ENCODE results near the gene LIPI.
"Not testable (repeated sequence)": the region's sequence is repeated elsewhere in the genome, so short reads cannot be mapped to it uniquely, and the experiment has no call there.

The LIPI gene
- 0 reads per million in 2 donors for total RNA-seq

DNA sequence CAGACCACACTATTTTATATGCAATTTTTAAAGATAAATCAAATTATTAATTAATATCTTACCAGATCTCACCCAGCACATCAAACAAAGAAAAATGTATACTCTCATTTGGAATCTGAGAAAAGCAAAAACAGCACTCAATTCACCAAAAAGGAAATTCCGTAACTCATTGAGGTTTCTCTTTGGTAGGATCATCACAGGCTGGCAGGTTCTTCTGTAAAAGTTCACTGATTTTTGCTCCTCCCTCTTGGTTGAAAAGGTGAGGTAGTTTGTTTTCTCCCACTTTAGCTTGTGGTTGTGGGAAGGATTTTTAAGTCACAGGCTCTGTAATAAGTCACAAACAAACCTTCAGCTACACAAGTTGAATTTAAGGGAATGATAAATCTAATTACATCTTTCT is at the start of gene LIPI:
LIPI (minus strand) TSS at position 218 of the 400 bp plus-strand sequence; CDS start at position 108, 110 bp downstream.
- DNase-seq = no peak

DNA sequence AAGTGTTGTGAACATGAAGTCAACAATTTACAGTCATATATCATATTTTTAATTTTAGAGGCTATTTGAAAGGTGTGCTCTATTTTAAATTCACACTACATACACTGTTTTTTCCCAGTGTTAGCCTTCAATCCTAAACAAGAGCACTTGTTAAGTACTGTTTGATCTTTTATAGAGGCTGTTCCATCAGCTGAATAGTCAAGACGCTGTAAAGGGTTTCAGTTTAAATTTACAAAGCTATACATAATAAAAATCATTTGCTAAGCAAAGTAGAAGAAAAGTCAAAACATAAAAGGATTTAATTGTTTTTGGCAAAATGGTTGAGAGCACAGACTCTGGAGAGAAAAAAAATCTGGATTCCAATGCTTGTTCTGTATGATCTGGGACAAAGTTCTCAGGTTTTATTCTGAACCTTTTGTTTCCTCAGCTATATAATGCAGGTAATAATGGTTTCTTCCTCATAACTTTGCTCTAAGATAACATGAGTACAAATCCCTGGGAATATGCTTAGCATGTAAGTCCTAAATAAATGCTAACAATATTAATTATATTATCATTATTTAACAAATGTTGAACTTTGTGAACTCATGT is 49.5 kb upstream of the LIPI start:
- no peak for DNase-seq

DNA sequence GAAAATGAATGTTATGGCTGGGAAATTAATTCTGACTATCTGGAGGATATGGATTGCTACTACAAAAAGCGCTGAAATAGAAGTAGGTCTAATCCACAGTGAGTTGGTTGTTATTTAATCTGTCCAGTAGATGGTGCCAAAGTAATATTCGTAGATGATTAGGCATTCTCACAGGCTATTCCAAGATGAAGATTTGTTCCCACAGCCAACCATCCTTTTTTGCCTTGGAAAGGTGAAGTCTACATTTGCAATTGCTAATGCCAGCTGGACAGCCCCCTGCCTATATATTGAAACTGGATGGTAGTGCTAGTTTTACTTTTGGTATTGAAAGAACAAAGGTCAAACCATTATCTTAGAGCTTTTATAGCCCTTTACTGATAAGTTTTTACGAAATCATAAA is 49.0 kb upstream of the LIPI start:
- peak in 1 of 5 experiments; percentile 18 for DNase-seq

DNA sequence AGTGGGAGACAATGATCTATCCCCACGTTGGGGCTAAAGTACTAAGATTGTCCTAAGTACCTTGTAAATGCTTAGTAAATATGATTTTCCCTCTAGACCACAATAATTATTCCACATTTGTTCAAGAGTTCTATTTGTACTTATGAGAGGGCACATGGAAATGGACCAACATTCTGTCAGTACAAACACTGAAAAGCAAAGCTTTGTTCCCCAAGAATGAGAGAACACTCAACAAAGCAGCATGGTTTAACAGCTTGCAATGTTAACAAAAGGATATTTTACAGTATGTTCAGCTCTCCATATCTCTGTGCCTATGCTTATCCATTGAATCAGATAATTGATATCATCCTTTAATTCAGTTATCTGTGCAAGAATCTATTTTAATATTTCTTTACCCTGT is 40.6 kb upstream of the LIPI start:
- DNase-seq = no peak

DNA sequence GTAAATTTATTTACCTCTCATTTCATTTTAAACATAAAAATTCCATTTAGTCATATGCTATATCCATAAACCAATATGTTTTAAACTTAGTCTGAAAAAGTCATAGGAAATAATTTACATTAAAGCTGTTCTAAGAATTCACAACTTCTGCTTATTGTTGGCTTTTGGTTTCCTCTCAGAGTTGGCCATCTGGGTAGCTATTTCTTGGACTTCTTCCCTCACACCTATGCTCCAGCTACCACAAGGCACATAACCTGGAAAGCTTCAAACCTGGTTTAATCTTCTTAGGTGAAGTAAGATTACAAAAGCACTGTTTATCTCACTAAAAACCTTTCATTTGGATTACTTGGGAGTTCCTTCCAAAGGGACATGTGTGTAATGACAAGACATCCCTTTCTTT is 35.0 kb upstream of the LIPI start:
- no peak for DNase-seq

DNA sequence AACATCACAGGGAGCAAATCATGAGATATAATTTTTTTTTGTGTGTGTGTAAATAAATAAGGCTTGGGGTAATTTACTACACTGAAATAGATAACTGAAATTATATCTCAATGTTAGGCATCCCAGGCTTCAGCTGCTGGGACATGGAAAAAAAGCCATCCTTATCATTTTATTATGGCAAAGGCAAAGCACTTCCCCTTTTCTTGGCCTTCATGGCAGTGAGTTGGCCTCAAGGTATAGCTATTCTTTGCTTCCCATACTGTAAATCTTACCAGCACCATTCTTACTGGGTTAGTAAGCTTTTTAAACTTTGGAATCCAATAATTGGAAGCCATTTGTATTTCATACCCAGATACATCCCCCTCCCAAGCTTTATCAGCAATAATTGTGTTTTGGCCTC is 34.2 kb upstream of the LIPI start:
- no peak for DNase-seq

DNA sequence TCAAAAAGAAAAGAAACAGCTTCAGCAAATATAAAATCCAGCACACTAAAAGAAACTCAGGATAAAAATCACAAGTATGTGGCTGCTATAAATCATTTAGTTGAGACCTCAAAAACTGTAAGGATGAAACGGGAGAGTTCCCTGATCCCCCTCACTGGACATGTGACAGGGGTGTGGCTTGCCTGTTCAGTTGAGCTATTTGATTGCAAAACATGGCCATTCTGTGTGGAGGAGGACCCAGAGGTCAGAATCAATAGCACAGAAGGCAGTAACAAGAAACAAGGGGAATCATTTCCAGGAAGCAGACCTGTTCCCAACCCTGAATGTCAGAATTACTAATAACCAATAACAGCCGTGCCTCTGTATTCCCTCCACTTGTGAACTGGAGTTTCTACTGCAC is 33.1 kb upstream of the LIPI start:
- no peak for DNase-seq

DNA sequence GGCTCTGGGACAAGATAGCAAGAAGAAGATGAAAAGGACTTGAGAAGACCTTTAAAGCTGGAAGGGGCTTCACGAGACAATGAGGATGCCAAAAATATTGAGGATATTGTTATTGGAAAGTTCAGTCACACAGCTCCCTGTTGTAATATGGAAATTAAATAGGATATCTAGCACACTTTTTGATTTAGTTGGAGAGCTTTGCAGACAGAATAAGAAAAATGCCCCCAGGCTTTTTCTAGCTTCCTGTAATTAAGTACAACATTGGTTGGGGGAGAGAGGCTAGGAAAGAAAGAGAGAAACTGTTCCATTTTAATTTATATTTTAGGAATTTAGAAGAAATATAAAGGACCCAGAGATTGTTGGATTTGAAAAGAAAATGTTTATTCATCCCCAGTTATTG is 32.7 kb upstream of the LIPI start:
- no peak for DNase-seq

DNA sequence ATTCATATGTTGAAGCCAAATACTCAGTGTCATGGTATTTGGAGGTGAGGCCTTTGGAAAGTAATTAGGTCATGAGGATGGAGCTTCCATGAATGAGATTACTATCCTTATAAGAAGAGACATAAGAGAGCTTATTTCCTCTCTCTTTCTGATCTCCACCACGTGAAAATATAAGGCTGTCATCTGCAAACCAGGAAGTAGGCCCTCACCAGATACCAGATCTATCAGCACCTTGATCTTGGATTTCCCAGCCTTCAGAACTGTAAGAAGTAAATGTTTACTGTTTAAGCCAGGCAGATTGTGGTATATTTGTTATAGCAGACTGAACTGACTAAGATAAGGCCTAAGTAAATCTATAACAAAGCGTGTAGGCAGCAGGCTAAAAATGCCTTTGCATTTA is 30.5 kb upstream of the LIPI start:
- peak in 1 of 5 experiments; percentile 4 for DNase-seq

DNA sequence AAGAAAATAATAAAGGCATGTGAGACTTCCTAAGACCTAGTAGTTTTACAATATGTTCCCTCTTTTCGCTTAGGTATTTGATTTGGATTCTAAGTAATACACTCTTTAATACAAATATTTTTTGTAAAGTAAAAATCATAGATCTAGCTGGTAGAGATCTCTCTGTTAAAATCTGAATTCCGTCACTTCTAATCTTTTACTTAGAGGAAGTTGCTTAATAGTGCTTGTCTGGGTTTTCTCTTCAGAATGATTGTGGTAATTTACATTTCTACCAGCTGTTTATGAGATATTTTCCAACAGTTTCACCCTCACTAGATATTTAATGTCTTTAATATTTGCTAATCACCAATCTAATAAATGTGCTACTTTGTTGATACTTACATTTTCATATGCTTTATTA is 28.5 kb upstream of the LIPI start:
- DNase-seq = no peak

DNA sequence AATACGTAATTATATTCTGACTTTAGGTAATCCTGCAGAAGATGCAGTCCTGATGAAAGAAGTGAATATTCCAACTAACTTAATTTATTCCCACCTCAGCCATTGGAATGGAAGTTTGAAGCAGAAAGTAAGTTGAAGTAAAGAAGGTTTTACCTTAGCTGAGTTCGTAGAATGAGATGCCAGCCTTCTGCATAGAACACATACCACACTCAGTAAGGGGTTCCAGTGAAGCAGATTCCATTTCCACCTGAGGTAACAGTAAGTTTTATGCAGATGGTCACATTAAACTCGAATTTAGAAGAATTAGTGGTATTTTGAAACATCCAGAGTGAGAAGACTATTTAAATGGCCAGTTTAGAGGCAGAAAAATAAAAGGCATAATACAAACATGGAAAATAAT is 25.4 kb upstream of the LIPI start:
- DNase-seq = no peak

DNA sequence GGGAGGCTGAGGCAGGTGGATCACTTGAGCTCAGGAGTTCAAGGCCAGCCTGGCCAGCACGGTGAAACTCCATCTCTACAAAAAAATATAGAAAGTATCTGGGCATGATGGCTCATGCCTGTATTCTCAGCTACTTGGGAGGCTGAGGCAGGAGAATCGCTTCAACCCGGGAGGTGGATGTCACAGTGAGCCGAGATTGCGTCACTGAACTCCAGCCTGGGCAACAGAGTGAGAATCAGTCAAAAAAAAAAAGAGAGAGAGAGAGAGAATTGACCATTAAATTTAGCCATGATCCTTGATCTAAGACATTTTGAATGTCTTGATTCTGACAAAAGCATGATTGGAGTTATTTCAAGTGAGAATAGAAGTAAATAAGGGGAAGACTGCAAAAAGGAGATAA is 24.3 kb upstream of the LIPI start:
- DNase-seq = no peak

DNA sequence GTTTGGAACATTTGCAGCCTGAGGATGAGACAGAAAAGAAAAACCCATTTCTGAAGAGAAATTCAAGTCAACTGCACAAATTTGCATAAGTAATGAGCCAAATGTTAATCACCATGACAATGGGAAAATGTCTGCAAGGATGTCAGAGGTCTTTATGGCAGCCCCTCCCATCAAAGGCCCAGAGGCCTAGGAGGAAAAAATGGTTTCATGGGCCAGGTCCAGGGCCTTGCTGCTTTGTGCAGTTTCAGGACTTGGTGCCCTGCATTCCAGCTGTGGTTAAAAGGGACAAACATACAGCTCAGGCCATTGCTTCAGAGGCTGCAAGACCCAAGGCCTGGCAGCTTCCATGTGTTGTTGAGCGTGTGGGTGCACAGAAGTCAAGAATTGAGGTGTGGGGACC is 18.6 kb upstream of the LIPI start:
- no peak for DNase-seq

DNA sequence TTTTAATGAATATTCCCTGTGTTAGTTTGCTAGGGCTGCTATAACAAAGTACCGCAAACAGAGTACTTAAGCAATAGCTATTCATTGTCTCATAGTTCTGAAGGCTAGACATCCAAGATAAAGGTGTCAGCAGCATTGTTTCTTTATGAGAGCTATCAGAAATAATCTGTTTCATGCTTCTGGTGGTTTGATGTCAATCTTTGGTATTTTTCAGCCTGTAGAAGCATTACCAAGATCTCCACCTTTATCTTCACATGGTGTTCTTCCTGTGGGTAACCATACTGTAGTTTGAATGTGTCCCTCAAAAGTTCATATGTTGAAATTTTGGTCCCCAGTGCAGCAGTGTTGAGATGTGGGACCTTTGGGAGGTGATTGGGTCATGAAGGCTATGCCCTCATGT is 12.6 kb upstream of the LIPI start:
- DNase-seq = peak in 1 of 5 experiments; percentile 27

DNA sequence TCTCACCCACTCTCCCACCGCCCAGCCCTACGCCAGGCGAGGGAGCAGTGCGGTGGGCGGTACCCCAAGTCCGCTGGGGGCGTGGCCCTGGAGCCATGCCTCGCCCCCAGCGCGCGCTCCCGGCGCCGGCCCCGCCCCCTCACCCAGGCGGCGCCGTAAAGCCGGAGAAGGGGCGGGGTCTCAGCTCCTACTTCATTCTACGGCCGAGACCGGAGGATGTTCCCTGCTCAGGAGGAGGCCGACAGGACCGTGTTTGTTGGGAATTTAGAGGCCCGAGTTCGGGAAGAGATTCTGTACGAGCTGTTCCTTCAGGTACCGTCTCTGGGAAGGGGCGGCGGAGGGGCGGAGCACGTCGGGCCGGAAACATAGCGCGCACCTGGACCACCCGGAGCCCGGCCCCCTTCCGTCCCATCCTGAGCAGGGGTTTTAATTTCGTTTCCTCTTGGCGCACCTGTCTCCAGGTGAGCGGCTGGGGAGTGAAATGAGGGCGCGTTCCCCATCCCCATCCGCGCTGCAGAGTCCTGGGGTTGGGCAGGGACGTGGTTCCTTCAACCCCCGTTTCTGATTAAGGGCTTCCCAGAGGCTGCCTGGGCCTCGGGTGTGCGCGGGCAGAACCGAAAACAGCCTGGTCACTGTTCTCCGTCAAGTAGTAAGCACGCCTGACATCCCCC is 5.4 kb upstream of the LIPI start, which contains the start of gene RBM11:
RBM11 (plus strand) TSS at position 187 of the 671 bp plus-strand sequence; CDS start at position 217, 30 bp downstream.
- DNase-seq = peak; percentile 45 to 77 (median 52)

DNA sequence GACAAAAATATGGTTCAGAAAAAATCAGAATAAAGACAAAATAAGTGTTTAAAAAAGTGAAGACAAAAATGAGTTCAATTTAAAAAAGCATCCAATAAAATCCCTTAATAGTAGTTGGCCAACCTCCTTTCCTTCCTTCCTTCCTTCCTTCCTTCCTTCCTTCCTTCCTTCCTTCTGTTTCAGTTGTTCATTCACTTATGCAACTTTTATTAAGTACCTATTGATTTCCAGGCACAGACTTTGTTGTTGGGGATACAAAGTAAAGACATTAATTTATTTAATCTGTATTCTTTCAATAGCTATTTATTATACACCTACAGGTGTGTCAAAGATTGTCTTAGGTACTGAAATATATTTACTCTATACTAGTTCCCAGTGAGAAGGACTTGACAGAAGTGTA is 2.4 kb upstream of the LIPI start:
- DNase-seq = no peak

DNA sequence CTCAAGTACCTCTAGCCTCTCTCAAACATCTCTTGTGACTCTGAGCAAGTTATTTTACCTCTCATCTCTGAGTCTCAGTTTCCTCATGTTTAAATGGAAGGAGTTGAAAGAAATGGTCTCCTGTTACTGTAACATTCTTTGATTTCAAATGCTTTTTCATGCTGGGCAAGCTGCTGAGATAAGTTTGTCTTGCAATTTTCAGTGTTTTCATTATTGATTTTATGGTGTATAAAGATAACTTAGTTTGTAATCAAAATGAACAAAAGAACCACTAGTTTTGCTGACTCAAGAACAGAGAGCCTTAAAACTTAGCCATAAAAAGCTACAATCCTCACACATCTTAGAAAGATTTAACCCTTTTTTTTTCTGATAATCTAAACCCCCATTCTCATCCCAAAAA is 4.5 kb downstream of the LIPI start:
- no peak for DNase-seq

DNA sequence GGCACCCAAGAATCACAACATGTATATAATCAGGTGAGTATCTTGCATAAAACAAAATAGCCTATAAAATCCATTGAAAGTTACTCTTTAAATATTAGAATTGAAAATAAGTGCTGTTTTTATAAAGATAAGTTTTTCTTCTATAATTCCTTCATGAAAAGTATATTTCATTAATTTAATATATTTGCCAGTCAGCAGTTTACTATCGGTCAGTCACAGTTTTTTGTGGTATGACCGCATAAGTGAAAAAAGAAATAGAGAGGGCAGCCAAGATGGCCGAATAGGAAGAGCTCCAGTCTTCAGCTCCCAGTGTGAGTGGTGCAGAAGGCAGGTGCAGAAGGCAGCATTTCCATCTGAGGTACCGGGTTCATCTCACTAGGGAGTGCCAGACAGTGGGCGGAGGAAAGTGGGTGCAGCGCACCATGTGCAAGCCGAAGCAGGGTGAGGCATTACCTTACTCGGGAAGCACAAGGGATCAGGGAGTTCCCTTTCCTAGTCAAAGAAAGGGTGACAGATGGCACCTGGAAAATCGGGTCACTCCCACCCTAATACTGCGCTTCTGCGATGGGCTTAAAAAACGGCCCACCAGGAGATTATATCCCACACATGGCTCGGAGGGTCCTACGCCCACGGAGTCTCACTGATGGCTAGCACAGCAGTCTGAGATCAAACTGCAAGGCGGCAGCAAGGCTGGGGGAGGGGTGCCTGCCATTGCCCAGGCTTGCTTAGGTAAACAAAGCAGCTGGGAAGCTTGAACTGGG is 44.1 kb downstream of the LIPI start:
- DNase-seq = not testable (repeated sequence)

DNA sequence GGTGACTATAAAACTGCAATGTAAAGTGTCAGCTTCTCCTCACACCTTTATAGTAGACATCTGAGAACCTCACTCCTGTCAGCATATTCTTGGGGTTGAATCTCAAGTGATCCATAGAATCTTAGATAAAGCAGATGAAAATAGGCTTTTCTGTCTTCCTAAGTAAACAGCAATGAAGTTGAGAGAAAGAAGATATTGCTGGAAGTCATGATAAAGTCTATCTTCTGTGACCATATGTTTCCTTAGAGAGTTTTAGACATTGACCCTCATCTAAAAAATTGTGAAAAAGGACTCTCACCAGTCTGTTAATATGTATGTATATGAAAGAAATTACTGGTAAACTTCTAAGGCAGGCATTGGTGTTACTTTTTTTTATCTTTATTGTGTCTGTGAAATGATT is 66.8 kb downstream of the LIPI start:
- no peak for DNase-seq

DNA sequence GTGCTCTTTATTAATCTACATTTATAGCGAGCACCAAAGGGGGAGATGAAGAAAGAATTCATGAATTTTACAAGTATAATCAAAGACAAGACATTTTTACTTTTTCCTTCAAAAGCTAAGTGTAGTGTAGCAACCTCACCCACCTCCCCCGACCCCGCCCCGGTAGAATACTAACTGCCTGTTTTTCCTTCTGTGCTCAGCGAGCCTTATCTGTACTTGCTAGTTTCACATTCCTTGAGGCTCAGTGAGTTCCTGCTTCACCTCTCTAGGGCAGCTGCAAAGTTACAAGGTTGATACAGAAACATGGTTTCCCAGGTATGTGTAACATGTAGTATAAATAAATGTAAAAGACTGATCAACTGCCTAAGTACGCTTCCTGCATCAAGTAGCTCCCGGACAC is 86.5 kb downstream of the LIPI start:
- no peak for DNase-seq

DNA sequence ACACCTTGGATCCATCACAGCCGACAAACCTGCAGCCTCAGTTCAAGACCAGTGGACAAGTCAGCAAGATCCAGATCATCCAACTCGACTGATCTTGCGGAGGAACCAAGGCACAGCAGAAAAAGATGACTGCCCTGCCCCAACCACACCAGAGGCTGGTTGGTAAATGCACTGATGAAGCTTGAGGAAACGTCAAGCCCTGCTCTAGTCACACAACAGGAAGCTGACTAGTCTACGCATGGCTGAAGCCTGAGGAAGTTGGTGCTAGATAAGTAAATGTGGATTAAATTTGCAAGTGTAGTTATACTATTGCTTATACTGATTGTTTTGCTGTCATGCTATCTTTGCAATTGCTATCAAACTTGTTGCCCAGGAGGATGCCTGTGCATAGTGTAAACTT is 89.0 kb downstream of the LIPI start:
- DNase-seq = peak in 1 of 5 experiments; percentile 6

DNA sequence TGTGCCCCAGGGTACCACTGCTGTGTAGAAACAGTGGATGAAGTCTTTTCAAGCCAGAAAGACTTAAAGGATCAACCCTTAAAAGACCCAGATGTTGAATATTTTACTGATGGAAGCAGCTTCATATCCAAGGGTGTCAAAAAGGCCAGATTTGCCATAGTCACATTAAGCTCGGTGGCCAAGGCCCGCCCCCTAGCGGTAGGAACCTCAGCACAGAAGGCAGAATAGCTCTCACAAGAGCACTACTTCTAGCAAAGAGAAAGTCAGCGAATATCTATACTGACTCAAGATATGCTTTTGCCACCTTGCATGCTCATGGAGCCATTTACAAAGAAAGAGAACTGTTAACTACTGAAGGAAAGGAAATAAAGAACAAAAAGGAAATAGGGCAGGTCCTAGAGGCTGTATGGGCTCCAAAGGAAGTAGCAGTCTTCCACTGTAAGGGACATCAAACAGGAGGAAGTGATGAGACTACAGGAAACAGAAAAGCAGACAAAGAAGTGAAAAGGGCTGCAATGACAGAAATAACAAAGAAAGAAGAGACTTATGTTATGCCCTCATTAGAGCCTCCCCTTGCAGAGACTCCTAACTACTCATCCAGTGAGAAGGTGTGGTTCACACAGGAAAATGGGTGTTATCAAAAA is 90.5 kb downstream of the LIPI start:
- peak in 1 of 5 experiments; percentile 52 for DNase-seq

DNA sequence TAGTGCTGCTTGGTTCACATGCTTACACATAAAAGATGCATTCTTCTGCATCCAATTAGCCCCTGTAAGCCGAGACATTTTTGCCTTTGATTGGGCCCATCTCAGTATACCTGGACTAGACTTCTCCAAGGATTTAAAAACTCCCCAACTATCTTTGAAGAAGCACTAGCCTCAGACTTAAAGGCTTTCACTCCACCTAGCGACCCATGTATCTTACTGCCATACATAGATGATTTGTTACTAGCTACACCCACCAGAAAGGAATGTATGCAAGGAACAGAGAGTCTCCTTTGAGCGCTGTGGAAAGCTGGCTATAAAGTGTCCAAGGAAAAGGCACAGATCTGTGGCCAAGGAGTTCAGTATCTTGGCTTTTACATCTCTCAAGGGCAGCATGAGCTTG is 91.7 kb downstream of the LIPI start:
- no peak for DNase-seq

All from T-helper 2 cell (primary cell).